Osteoblast (primary cell): ENCODE results near the gene ATN1. TPM values are rescaled to one million over a fixed set of nuclear protein-coding genes. Genes with fewer than 3 reads are reported as not detected.

Source experiments
- DNase-seq: peaks from one replicate; pipeline ENCODE4 v3.0.0; 2011; ENCODE audit warnings: low spot score, mixed read lengths; ENCODE audit not compliant: insufficient read length; ENCODE audit errors: missing footprints
- H2AFZ ChIP-seq: 2 replicates; pipeline ENCODE4 v1.6.0; 2011; ENCODE audit warnings: mild to moderate bottlenecking, low read length
- H3K27ac ChIP-seq: 2 replicates; pipeline ENCODE4 v1.5.1; 2011; ENCODE audit warnings: mild to moderate bottlenecking, low read depth, low read length, moderate library complexity
- H3K27me3 ChIP-seq: 2 replicates; pipeline ENCODE4 v1.6.0; 2012; ENCODE audit warnings: mild to moderate bottlenecking, control low read depth, inconsistent platforms, low read length, moderate library complexity; ENCODE audit not compliant: insufficient read depth
- H3K36me3 ChIP-seq: 2 replicates; pipeline ENCODE4 v1.5.1; 2011; ENCODE audit warnings: mild to moderate bottlenecking, low read length, control low read depth, moderate library complexity; ENCODE audit not compliant: insufficient read depth
- H3K4me1 ChIP-seq: 2 replicates; pipeline ENCODE4 v1.5.1; 2011; ENCODE audit warnings: mild to moderate bottlenecking, low read length, control low read depth, moderate library complexity; ENCODE audit not compliant: insufficient read depth
- H3K4me2 ChIP-seq: 2 replicates; pipeline ENCODE4 v1.6.0; 2011; ENCODE audit warnings: mild to moderate bottlenecking, low read length; ENCODE audit not compliant: insufficient read depth
- H3K4me3 ChIP-seq: fragments of 200-600 bp; sonication (generic); 3 replicates; pipeline ENCODE4 v1.5.1; 2012; ENCODE audit warnings: mild to moderate bottlenecking, low read length, inconsistent platforms; ENCODE audit not compliant: insufficient read depth
- H3K79me2 ChIP-seq: 2 replicates; pipeline ENCODE4 v1.6.0; 2012; ENCODE audit warnings: mild to moderate bottlenecking, low read length, control low read depth, inconsistent platforms; ENCODE audit not compliant: insufficient read depth
- H3K9me3 ChIP-seq: 2 replicates; pipeline ENCODE4 v1.5.1; 2011; ENCODE audit warnings: low read depth, low read length, control low read depth
- H4K20me1 ChIP-seq: 2 replicates; pipeline ENCODE4 v1.6.0; 2012; ENCODE audit warnings: mild to moderate bottlenecking, low read length, control low read depth; ENCODE audit not compliant: insufficient read depth
- CTCF ChIP-seq: IDR thresholded peaks from 2 replicates; pipeline ENCODE4 v1.5.1; 2011; ENCODE audit warnings: mild to moderate bottlenecking, low read depth, low read length, moderate library complexity; ENCODE audit errors: extremely low read depth
- total RNA-seq: library from RNA; depleted of rRNA; stranded (reverse); fragments of >200 nt; gene quantifications from 2 replicates; pipeline ENCODE4 v1.2.3, GENCODE V29; 2012

The ATN1 gene
- total RNA-seq, 1 donor: 14.1 TPM

- H3K9me3 ChIP-seq: no peaks in the 10 kb centered on the region
- H4K20me1 ChIP-seq: peaks cover 4% of the 10 kb centered on the region
- peaks cover 46% of the 10 kb centered on the region for H3K36me3 ChIP-seq
- DNase-seq: peak; percentile 98
- H3K4me1 ChIP-seq: peaks cover 26% of the 10 kb centered on the region
- H3K4me2 ChIP-seq: no peak overlapping the region
- TF ChIP-seq CTCF: peak; percentile 96
- no peak overlapping the region for H3K4me3 ChIP-seq
- peaks cover 32% of the 10 kb centered on the region for H3K79me2 ChIP-seq
- H3K27me3 ChIP-seq: no peaks in the 10 kb centered on the region
- peak overlapping the region; percentile 48 for H3K27ac ChIP-seq
- peak overlapping the region; percentile 36 for H2AFZ ChIP-seq
Observed at GRCh38 chr12:6965026-6965661, 37.4 kb downstream of the ATN1 start.

GRCh38 chr12:6965714-6966113 is 38.0 kb downstream of the ATN1 start:
- Histone ChIP-seq H4K20me1 (peaks cover 4% of the 10 kb centered on the region), H3K4me3 (no peak overlapping the region), H3K27ac (no peak overlapping the region), H3K4me1 (peaks cover 26% of the 10 kb centered on the region), H3K27me3 (no peaks in the 10 kb centered on the region), H2AFZ (no peak overlapping the region), H3K36me3 (peaks cover 46% of the 10 kb centered on the region), H3K4me2 (no peak overlapping the region), H3K79me2 (peaks cover 35% of the 10 kb centered on the region), H3K9me3 (no peaks in the 10 kb centered on the region)
- no peak for DNase-seq
- no peak for TF ChIP-seq CTCF

- TF ChIP-seq CTCF: no peak
- H2AFZ ChIP-seq: no peak overlapping the region
- H3K4me3 ChIP-seq: no peak overlapping the region
- no peak overlapping the region for H3K27ac ChIP-seq
- peaks cover 20% of the 10 kb centered on the region for H3K4me1 ChIP-seq
- H3K4me2 ChIP-seq: no peak overlapping the region
- H3K9me3 ChIP-seq: no peaks in the 10 kb centered on the region
- H3K36me3 ChIP-seq: peaks cover 46% of the 10 kb centered on the region
- peaks cover 41% of the 10 kb centered on the region for H3K79me2 ChIP-seq
- no peak for DNase-seq
- no peaks in the 10 kb centered on the region for H3K27me3 ChIP-seq
- H4K20me1 ChIP-seq: peaks cover 4% of the 10 kb centered on the region
Observed at GRCh38 chr12:6966351-6966750, 38.6 kb downstream of the ATN1 start.

GRCh38 chr12:6967651-6968100 is 39.9 kb downstream of the ATN1 start:
- Histone ChIP-seq H3K4me3 (no peak overlapping the region), H3K36me3 (peaks cover 46% of the 10 kb centered on the region), H3K9me3 (no peaks in the 10 kb centered on the region), H2AFZ (no peak overlapping the region), H3K27me3 (no peaks in the 10 kb centered on the region), H3K4me2 (no peak overlapping the region), H3K27ac (no peak overlapping the region), H4K20me1 (peaks cover 4% of the 10 kb centered on the region), H3K79me2 (peaks cover 55% of the 10 kb centered on the region), H3K4me1 (peaks cover 16% of the 10 kb centered on the region)
- TF ChIP-seq CTCF: no peak
- DNase-seq: no peak
